ENCODE measurements around the gene NPDC1.

DNA sequence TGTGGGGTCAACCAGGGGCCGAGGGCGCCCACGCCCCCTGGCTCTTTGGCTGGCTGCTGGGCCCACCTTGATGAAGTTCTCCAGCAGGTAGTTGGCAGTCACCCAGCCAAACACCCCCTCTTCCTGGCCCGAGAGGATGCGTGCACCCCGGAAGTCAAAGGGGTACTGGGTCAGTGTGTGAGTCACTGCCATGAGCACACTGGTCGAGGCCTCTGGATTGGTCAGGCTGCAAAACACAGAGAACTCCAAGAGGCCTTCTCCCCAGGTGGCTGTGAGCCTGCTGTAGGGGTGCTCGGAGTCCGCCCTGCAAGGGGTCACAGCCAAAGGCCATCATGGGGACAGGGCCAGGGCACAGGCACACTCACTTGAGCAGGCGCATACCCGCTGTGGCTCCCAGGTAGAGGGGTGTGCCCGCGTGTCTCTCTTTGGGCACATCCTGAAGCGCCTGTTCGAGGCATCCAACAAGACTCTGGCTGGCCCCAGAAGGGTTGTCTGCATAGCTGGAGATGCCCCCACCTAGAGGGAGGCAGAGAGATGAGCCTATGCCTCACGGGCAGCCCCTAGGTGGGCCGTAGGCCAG is 5.3 kb upstream of the NPDC1 start:
- TF ChIP-seq CEBPB (IDR thresholded peaks at IDR 0.05) (no peak), RAD21 (conservative IDR thresholded peaks at IDR 0.05 in 1 of 2, IDR thresholded peaks at IDR 0.05 in 1 of 2) (no peak), HOXA7 (CRISPR knock-in tag; IDR thresholded peaks at IDR 0.05) (no peak), BHLHE40 (IDR thresholded peaks at IDR 0.05; ENCODE audit: low read depth, low read length) (no peak), MYC (IDR thresholded peaks at IDR 0.05; ENCODE audit: borderline replicate concordance, low read length) (no peak), HOXB5 (CRISPR knock-in tag; IDR thresholded peaks at IDR 0.05) (no peak), HDAC2 (IDR thresholded peaks at IDR 0.05) (no peak), POLR2A (IDR thresholded peaks at IDR 0.05; ENCODE audit: low read length) (no peak), EP300 (IDR thresholded peaks at IDR 0.05) (no peak)
- TF ChIP-seq, protein P1, sequence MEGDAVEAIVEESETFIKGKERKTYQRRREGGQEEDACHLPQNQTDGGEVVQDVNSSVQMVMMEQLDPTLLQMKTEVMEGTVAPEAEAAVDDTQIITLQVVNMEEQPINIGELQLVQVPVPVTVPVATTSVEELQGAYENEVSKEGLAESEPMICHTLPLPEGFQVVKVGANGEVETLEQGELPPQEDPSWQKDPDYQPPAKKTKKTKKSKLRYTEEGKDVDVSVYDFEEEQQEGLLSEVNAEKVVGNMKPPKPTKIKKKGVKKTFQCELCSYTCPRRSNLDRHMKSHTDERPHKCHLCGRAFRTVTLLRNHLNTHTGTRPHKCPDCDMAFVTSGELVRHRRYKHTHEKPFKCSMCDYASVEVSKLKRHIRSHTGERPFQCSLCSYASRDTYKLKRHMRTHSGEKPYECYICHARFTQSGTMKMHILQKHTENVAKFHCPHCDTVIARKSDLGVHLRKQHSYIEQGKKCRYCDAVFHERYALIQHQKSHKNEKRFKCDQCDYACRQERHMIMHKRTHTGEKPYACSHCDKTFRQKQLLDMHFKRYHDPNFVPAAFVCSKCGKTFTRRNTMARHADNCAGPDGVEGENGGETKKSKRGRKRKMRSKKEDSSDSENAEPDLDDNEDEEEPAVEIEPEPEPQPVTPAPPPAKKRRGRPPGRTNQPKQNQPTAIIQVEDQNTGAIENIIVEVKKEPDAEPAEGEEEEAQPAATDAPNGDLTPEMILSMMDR (IDR thresholded peaks at IDR 0.05): no peak
- TF ChIP-seq, protein P2, sequence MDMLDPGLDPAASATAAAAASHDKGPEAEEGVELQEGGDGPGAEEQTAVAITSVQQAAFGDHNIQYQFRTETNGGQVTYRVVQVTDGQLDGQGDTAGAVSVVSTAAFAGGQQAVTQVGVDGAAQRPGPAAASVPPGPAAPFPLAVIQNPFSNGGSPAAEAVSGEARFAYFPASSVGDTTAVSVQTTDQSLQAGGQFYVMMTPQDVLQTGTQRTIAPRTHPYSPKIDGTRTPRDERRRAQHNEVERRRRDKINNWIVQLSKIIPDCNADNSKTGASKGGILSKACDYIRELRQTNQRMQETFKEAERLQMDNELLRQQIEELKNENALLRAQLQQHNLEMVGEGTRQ (IDR thresholded peaks at IDR 0.05): no peak
- TF ChIP-seq, protein P3, sequence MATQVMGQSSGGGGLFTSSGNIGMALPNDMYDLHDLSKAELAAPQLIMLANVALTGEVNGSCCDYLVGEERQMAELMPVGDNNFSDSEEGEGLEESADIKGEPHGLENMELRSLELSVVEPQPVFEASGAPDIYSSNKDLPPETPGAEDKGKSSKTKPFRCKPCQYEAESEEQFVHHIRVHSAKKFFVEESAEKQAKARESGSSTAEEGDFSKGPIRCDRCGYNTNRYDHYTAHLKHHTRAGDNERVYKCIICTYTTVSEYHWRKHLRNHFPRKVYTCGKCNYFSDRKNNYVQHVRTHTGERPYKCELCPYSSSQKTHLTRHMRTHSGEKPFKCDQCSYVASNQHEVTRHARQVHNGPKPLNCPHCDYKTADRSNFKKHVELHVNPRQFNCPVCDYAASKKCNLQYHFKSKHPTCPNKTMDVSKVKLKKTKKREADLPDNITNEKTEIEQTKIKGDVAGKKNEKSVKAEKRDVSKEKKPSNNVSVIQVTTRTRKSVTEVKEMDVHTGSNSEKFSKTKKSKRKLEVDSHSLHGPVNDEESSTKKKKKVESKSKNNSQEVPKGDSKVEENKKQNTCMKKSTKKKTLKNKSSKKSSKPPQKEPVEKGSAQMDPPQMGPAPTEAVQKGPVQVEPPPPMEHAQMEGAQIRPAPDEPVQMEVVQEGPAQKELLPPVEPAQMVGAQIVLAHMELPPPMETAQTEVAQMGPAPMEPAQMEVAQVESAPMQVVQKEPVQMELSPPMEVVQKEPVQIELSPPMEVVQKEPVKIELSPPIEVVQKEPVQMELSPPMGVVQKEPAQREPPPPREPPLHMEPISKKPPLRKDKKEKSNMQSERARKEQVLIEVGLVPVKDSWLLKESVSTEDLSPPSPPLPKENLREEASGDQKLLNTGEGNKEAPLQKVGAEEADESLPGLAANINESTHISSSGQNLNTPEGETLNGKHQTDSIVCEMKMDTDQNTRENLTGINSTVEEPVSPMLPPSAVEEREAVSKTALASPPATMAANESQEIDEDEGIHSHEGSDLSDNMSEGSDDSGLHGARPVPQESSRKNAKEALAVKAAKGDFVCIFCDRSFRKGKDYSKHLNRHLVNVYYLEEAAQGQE (IDR thresholded peaks at IDR 0.05): no peak
